Measurements from ENCODE around the gene HTT. TPM values are rescaled to one million over a fixed set of nuclear protein-coding genes. Genes with fewer than 3 reads are reported as not detected.

HTT gene
- total and polyA plus RNA-seq, 2 of the 13 experiments (the other 11 are each of a cell fraction or from before 2014, with no cell fraction given), result 17.5 to 19.5 TPM

DNA sequence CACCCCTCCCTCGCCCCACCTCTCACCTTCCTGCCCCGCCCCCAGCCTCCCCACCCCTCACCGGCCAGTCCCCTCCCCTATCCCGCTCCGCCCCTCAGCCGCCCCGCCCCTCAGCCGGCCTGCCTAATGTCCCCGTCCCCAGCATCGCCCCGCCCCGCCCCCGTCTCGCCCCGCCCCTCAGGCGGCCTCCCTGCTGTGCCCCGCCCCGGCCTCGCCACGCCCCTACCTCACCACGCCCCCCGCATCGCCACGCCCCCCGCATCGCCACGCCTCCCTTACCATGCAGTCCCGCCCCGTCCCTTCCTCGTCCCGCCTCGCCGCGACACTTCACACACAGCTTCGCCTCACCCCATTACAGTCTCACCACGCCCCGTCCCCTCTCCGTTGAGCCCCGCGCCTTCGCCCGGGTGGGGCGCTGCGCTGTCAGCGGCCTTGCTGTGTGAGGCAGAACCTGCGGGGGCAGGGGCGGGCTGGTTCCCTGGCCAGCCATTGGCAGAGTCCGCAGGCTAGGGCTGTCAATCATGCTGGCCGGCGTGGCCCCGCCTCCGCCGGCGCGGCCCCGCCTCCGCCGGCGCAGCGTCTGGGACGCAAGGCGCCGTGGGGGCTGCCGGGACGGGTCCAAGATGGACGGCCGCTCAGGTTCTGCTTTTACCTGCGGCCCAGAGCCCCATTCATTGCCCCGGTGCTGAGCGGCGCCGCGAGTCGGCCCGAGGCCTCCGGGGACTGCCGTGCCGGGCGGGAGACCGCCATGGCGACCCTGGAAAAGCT is at the start of gene HTT, which contains the start of gene HTT-AS (continued):
- TF ChIP-seq, protein P1, sequence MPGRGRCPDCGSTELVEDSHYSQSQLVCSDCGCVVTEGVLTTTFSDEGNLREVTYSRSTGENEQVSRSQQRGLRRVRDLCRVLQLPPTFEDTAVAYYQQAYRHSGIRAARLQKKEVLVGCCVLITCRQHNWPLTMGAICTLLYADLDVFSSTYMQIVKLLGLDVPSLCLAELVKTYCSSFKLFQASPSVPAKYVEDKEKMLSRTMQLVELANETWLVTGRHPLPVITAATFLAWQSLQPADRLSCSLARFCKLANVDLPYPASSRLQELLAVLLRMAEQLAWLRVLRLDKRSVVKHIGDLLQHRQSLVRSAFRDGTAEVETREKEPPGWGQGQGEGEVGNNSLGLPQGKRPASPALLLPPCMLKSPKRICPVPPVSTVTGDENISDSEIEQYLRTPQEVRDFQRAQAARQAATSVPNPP (CRISPR knock-in tag; IDR thresholded peaks at IDR 0.05), result 0 out of 2 replicates have a peak, but pooled peaks have one; percentile 46
- TF ChIP-seq ZSCAN21 (CRISPR knock-in tag; IDR thresholded peaks at IDR 0.05; ENCODE audit: borderline replicate concordance), result peak; percentile 33; the same call in 1 of the 2 replicates
- peak; percentile 3 for TF ChIP-seq TBL1XR1 (IDR thresholded peaks at IDR 0.05; ENCODE audit: borderline replicate concordance, low read length, partially characterized antibody)
- TF ChIP-seq, protein P2, sequence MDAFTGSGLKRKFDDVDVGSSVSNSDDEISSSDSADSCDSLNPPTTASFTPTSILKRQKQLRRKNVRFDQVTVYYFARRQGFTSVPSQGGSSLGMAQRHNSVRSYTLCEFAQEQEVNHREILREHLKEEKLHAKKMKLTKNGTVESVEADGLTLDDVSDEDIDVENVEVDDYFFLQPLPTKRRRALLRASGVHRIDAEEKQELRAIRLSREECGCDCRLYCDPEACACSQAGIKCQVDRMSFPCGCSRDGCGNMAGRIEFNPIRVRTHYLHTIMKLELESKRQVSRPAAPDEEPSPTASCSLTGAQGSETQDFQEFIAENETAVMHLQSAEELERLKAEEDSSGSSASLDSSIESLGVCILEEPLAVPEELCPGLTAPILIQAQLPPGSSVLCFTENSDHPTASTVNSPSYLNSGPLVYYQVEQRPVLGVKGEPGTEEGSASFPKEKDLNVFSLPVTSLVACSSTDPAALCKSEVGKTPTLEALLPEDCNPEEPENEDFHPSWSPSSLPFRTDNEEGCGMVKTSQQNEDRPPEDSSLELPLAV (CRISPR knock-in tag; conservative IDR thresholded peaks at IDR 0.05; ENCODE audit: low read depth), result peak; percentile 59; the same call in 1 of the 2 replicates
- TF ChIP-seq, protein P3, sequence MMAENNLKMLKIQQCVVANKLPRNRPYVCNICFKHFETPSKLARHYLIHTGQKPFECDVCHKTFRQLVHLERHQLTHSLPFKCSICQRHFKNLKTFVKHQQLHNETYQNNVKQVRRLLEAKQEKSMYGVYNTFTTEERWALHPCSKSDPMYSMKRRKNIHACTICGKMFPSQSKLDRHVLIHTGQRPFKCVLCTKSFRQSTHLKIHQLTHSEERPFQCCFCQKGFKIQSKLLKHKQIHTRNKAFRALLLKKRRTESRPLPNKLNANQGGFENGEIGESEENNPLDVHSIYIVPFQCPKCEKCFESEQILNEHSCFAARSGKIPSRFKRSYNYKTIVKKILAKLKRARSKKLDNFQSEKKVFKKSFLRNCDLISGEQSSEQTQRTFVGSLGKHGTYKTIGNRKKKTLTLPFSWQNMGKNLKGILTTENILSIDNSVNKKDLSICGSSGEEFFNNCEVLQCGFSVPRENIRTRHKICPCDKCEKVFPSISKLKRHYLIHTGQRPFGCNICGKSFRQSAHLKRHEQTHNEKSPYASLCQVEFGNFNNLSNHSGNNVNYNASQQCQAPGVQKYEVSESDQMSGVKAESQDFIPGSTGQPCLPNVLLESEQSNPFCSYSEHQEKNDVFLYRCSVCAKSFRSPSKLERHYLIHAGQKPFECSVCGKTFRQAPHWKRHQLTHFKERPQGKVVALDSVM (CRISPR knock-in tag; IDR thresholded peaks at IDR 0.05), result no peak
- TF ChIP-seq ZBTB38 (CRISPR knock-in tag; IDR thresholded peaks at IDR 0.05), result no peak
- TF ChIP-seq, protein P4, sequence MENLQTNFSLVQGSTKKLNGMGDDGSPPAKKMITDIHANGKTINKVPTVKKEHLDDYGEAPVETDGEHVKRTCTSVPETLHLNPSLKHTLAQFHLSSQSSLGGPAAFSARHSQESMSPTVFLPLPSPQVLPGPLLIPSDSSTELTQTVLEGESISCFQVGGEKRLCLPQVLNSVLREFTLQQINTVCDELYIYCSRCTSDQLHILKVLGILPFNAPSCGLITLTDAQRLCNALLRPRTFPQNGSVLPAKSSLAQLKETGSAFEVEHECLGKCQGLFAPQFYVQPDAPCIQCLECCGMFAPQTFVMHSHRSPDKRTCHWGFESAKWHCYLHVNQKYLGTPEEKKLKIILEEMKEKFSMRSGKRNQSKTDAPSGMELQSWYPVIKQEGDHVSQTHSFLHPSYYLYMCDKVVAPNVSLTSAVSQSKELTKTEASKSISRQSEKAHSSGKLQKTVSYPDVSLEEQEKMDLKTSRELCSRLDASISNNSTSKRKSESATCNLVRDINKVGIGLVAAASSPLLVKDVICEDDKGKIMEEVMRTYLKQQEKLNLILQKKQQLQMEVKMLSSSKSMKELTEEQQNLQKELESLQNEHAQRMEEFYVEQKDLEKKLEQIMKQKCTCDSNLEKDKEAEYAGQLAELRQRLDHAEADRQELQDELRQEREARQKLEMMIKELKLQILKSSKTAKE (CRISPR knock-in tag; IDR thresholded peaks at IDR 0.05; ENCODE audit: borderline replicate concordance), result 0 out of 2 replicates have a peak, but pooled peaks have one; percentile 21
- TF ChIP-seq, protein P5, sequence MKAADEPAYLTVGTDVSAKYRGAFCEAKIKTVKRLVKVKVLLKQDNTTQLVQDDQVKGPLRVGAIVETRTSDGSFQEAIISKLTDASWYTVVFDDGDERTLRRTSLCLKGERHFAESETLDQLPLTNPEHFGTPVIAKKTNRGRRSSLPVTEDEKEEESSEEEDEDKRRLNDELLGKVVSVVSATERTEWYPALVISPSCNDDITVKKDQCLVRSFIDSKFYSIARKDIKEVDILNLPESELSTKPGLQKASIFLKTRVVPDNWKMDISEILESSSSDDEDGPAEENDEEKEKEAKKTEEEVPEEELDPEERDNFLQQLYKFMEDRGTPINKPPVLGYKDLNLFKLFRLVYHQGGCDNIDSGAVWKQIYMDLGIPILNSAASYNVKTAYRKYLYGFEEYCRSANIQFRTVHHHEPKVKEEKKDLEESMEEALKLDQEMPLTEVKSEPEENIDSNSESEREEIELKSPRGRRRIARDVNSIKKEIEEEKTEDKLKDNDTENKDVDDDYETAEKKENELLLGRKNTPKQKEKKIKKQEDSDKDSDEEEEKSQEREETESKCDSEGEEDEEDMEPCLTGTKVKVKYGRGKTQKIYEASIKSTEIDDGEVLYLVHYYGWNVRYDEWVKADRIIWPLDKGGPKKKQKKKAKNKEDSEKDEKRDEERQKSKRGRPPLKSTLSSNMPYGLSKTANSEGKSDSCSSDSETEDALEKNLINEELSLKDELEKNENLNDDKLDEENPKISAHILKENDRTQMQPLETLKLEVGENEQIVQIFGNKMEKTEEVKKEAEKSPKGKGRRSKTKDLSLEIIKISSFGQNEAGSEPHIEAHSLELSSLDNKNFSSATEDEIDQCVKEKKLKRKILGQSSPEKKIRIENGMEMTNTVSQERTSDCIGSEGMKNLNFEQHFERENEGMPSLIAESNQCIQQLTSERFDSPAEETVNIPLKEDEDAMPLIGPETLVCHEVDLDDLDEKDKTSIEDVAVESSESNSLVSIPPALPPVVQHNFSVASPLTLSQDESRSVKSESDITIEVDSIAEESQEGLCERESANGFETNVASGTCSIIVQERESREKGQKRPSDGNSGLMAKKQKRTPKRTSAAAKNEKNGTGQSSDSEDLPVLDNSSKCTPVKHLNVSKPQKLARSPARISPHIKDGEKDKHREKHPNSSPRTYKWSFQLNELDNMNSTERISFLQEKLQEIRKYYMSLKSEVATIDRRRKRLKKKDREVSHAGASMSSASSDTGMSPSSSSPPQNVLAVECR (CRISPR knock-in tag; IDR thresholded peaks at IDR 0.05; ENCODE audit: borderline replicate concordance), result peak; percentile 35; the same call in 1 of the 2 replicates
- TF ChIP-seq, protein P6, sequence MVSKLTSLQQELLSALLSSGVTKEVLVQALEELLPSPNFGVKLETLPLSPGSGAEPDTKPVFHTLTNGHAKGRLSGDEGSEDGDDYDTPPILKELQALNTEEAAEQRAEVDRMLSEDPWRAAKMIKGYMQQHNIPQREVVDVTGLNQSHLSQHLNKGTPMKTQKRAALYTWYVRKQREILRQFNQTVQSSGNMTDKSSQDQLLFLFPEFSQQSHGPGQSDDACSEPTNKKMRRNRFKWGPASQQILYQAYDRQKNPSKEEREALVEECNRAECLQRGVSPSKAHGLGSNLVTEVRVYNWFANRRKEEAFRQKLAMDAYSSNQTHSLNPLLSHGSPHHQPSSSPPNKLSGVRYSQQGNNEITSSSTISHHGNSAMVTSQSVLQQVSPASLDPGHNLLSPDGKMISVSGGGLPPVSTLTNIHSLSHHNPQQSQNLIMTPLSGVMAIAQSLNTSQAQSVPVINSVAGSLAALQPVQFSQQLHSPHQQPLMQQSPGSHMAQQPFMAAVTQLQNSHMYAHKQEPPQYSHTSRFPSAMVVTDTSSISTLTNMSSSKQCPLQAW (CRISPR knock-in tag; IDR thresholded peaks at IDR 0.05), result peak; percentile 62; the same call in 1 of the 2 replicates
- TF ChIP-seq, protein P7, sequence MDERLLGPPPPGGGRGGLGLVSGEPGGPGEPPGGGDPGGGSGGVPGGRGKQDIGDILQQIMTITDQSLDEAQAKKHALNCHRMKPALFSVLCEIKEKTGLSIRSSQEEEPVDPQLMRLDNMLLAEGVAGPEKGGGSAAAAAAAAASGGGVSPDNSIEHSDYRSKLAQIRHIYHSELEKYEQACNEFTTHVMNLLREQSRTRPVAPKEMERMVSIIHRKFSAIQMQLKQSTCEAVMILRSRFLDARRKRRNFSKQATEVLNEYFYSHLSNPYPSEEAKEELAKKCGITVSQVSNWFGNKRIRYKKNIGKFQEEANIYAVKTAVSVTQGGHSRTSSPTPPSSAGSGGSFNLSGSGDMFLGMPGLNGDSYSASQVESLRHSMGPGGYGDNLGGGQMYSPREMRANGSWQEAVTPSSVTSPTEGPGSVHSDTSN (CRISPR knock-in tag; IDR thresholded peaks at IDR 0.05), result peak; percentile 89
- TF ChIP-seq KAT8 (CRISPR knock-in tag; IDR thresholded peaks at IDR 0.05), result peak; percentile 38; the same call in 1 of the 2 replicates
- TF ChIP-seq ZMAT3 (CRISPR knock-in tag; conservative IDR thresholded peaks at IDR 0.05), result peak; percentile 86

Measured in HepG2 (cell line).